ENCODE data around the gene CCDC152. TPM values are rescaled to one million over a fixed set of nuclear protein-coding genes. Genes with fewer than 3 reads are reported as not detected.

CCDC152 gene
- total RNA-seq, 1 experiment from 2014 or later, result 11.2 TPM

GRCh38 chr5:42759456-42759855, 2.8 kb downstream of the CCDC152 start:
- Histone ChIP-seq H3K27me3 (replicated peaks; ENCODE audit: insufficient read depth, low read depth, low read length, poor library complexity) (no peaks in the 10 kb centered on the region), H3K4me3 (ENCODE audit: low read depth, low read length, poor library complexity, severe bottlenecking) (no peak overlapping the region), H3K9me3 (ENCODE audit: low read depth, low read length, poor library complexity, severe bottlenecking) (no peaks in the 10 kb centered on the region), H3K4me1 (ENCODE audit: insufficient read depth, low read length, poor library complexity, severe bottlenecking) (no peaks in the 10 kb centered on the region), H3K27ac (ENCODE audit: low read depth, low read length, poor library complexity, severe bottlenecking) (no peak overlapping the region), H3K36me3 (ENCODE audit: insufficient read depth, low read length, poor library complexity, severe bottlenecking) (no peaks in the 10 kb centered on the region)
- ChIA-PET CTCF (no interaction called here), POLR2A (ENCODE audit: low non-redundant PET) (no interaction called here)
- BruUV-seq (replicated peaks), result no TSS peak
- intact Hi-C loops (cut with micrococcal nuclease; ENCODE audit: unreplicated experiment), result no loop called here
- DNase-seq (ENCODE audit: low spot score), result no peak
- TF ChIP-seq EZH2 (IDR thresholded peaks at IDR 0.05; ENCODE audit: borderline replicate concordance, low read depth, low read length, poor library complexity, severe bottlenecking) (no peak), CTCF (conservative IDR thresholded peaks at IDR 0.05; ENCODE audit: low read depth, low read length) (no peak)

- H3K27me3 ChIP-seq (replicated peaks; ENCODE audit: insufficient read depth, low read depth, low read length, poor library complexity), result no peaks in the 10 kb centered on the region
- no peaks in the 10 kb centered on the region for H3K36me3 ChIP-seq (ENCODE audit: insufficient read depth, low read length, poor library complexity, severe bottlenecking)
- no peaks in the 10 kb centered on the region for H3K4me1 ChIP-seq (ENCODE audit: insufficient read depth, low read length, poor library complexity, severe bottlenecking)
- no peak for TF ChIP-seq CTCF (conservative IDR thresholded peaks at IDR 0.05; ENCODE audit: low read depth, low read length)
- no peak for TF ChIP-seq EZH2 (IDR thresholded peaks at IDR 0.05; ENCODE audit: borderline replicate concordance, low read depth, low read length, poor library complexity, severe bottlenecking)
- H3K9me3 ChIP-seq (ENCODE audit: low read depth, low read length, poor library complexity, severe bottlenecking), result no peaks in the 10 kb centered on the region
- CTCF ChIA-PET, result no interaction called here
- H3K4me3 ChIP-seq (ENCODE audit: low read depth, low read length, poor library complexity, severe bottlenecking), result no peak overlapping the region
- no peak overlapping the region for H3K27ac ChIP-seq (ENCODE audit: low read depth, low read length, poor library complexity, severe bottlenecking)
- intact Hi-C loops (cut with micrococcal nuclease; ENCODE audit: unreplicated experiment), result no loop called here
- no TSS peak for BruUV-seq (replicated peaks)
- POLR2A ChIA-PET (ENCODE audit: low non-redundant PET), result no interaction called here
- no peak for DNase-seq (ENCODE audit: low spot score)
Measured at GRCh38 chr5:42760426-42760825, 3.8 kb downstream of the CCDC152 start.

- no TSS peak for BruUV-seq (replicated peaks)
- no peak overlapping the region for H3K4me3 ChIP-seq (ENCODE audit: low read depth, low read length, poor library complexity, severe bottlenecking)
- TF ChIP-seq EZH2 (IDR thresholded peaks at IDR 0.05; ENCODE audit: borderline replicate concordance, low read depth, low read length, poor library complexity, severe bottlenecking) (no peak), CTCF (conservative IDR thresholded peaks at IDR 0.05; ENCODE audit: low read depth, low read length) (no peak)
- H3K27me3 ChIP-seq (replicated peaks; ENCODE audit: insufficient read depth, low read depth, low read length, poor library complexity), result no peaks in the 10 kb centered on the region
- no peaks in the 10 kb centered on the region for H3K4me1 ChIP-seq (ENCODE audit: insufficient read depth, low read length, poor library complexity, severe bottlenecking)
- POLR2A ChIA-PET (ENCODE audit: low non-redundant PET), result no interaction called here
- H3K9me3 ChIP-seq (ENCODE audit: low read depth, low read length, poor library complexity, severe bottlenecking), result no peaks in the 10 kb centered on the region
- DNase-seq (ENCODE audit: low spot score), result no peak
- H3K36me3 ChIP-seq (ENCODE audit: insufficient read depth, low read length, poor library complexity, severe bottlenecking), result no peaks in the 10 kb centered on the region
- intact Hi-C loops (cut with micrococcal nuclease; ENCODE audit: unreplicated experiment), result no loop called here
- CTCF ChIA-PET, result no interaction called here
- H3K27ac ChIP-seq (ENCODE audit: low read depth, low read length, poor library complexity, severe bottlenecking), result no peak overlapping the region
Measured at GRCh38 chr5:42761791-42762190, 5.2 kb downstream of the CCDC152 start.

All from A673 (cell line).